Activated effector memory CD4-positive, alpha-beta T cell treated with Interleukin-2 at 50 U/mL for 16 hours (primary cell): Measurements from ENCODE around the gene RBMS3.
"Not testable (repeated sequence)": the region's sequence is repeated elsewhere in the genome, so short reads cannot be mapped to it uniquely, and the experiment has no call there.

Source experiments
- DNase-seq: peaks from one replicate; pipeline ENCODE4 v3.0.0-alpha.2; 2020

The RBMS3 gene

GRCh38 chr3:29280404-29281093 lies at the start of gene RBMS3:
Gene RBMS3, plus strand, starts transcription at chr3:29281071.
- DNase-seq = no peak

- DNase-seq = not testable (repeated sequence)
Measured at GRCh38 chr3:29233126-29233525, 47.7 kb upstream of the RBMS3 start.

- no peak for DNase-seq
Measured at GRCh38 chr3:29236146-29236840, 44.6 kb upstream of the RBMS3 start.

- no peak for DNase-seq
Measured at GRCh38 chr3:29239376-29239775, 41.5 kb upstream of the RBMS3 start.

DNA sequence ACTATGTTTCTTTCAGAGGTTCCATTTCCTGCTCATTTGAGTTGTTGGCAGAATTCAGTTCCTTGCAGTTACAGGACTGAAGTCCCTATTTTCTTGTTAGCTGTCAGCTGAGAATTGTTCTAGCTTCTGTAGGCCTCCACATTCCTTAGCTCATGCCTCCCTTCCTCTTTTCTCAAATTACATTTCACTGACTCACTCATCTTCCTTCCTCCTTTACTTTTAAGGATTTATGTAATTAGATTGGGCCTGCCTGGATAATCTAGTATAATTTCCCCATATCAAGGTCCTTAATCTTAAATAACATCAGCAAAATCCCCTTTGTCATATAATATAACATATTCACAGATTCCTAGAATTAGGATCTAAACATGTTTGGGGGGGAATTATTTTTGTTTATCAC lies 40.6 kb upstream of the RBMS3 start:
- no peak for DNase-seq

DNA sequence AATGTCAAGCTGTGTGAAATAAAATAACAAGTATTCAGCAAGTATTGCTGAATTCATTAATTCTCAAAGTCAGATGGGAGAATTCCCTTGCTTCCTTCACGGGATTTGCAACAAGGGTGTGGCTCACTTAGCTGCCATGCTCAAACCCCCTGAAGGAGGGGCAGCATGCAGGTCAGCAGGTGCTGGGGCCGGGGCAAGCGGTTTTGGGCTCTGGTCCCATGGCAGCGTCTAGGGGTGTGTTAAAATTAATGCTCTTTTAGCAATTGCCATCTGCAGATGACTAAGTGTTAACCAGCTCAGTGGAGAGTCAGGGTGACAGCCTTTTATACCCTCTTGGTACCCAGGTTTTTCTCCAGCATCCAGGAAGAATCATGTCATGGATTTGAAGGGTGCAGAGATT lies 40.0 kb upstream of the RBMS3 start:
- DNase-seq = no peak

- DNase-seq = no peak
Measured at GRCh38 chr3:29241855-29242254, 39.0 kb upstream of the RBMS3 start.

- no peak for DNase-seq
Measured at GRCh38 chr3:29242296-29242695, 38.6 kb upstream of the RBMS3 start.

GRCh38 chr3:29245441-29245840 lies 35.4 kb upstream of the RBMS3 start:
- DNase-seq = no peak

- DNase-seq = no peak
Measured at GRCh38 chr3:29247088-29247745, 33.7 kb upstream of the RBMS3 start.

- DNase-seq = no peak
Measured at GRCh38 chr3:29249829-29250345, 31.0 kb upstream of the RBMS3 start.

DNA sequence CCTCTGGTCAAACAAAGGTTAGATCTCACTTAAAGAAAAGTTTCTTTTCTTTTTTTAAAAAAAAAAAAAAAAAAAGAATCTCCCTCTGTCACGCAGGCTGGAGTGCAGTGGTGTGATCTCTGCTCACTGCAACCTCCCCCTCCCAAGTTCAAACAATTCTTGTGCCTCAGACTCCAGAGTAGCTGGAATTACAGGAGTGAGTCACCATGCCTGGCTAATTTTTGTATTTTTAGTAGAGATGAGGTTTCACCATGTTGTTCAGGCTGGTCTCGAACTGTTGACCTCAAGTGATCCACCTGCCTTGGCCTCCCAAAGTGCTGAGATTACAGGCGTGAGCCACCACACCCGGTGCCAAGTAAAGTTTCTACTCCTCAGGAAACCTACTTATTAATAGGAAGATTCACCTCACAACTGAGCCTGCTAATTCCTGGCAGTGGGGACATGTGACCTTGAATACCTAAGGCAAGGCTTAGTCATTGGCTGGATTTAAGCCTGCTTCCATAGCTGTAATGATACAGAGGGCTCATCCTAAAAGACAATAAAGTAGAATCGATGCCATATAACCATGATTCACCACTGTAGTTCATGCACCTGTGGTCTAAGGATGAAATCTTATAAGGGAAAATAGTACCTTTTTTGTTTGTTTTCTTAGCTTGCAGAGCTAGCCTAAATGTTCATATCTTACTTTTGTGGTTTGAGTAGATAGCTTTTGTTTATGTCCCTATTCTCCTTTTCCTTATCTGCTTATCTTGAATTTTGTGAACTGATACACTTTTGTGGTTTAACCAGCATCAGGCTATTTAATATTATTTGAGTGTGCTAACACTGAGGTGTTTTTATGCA lies 24.8 kb upstream of the RBMS3 start:
- DNase-seq = no peak

DNA sequence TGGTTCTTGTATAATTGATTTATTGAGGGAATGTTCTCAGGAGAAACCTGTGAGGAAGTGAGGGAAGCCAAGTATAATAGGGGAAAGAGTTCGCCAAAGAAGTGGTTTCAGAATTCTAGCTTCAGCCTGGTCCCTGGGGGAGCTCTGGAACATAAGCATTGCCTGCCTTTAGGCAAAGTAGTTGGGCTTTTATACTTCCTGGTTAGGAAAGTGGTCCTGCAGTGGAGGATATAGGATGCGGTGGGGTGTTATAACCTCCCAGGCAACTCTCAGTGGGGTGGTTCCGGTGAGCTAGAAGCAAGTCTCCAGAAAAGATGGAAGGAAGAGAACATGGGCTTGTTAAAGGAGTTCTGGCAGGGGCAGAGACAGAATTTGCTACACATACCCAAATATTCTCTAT lies 22.7 kb upstream of the RBMS3 start:
- no peak for DNase-seq

DNA sequence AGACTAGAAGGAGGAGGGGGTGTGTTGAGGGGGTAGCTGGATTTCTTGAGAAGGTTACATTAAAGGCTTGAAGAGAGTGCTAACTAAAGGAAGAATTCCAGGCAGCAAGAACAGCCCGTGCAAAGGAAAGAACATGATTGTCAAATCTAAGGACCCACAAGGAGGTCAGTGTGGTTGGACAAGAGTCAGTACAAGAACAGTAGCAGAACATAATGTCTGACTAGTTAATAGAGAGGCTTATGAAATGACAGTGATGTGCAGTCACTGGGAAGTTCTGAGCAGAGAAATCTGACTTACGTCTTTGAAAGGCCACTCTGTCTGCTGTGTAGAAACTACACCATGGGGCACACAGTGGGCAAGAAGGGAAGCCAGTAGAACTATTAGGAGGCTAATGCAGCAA lies 19.8 kb upstream of the RBMS3 start:
- DNase-seq = no peak

DNA sequence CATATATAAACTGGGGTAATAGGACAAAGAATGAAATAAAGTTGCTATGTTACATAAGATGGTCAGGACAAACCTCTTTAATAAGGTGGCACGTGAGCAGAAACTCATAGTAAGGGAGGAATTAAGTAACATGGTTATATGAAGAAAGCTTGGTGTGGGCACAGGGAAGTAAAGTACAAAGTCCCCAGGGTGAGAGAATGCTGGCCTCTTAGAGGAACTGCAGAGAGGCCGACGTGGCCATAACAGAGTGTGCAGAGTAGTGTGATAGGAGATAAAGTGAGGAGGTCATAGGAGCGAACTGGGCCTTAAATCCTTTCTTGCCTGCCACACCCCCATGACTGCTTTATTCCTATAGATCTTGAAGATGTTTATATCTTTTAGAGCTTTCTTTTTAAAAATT lies 17.4 kb upstream of the RBMS3 start:
- DNase-seq = no peak

- no peak for DNase-seq
Measured at GRCh38 chr3:29265509-29266072, 15.3 kb upstream of the RBMS3 start.

GRCh38 chr3:29267226-29267625 lies 13.6 kb upstream of the RBMS3 start:
- DNase-seq = no peak

DNA sequence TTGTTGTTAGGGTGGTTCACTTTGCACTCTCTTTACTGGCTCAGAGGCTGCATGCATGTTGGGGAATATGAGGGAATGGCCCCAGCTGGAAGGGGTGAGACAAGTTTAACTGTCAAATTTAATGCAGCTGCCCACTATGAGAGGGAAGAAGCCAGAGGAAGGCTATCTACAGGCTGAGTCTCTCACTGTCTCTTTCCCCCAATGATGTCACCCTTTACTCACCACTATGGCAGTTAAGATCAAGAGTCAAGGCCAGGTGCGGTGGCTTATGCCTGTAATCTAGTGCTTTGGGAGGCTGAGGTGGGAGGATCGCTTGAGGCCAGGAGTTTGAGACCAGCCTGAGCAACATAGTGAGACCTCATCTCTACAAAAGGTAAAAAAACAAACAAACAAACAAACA lies 12.2 kb upstream of the RBMS3 start:
- DNase-seq = no peak

DNA sequence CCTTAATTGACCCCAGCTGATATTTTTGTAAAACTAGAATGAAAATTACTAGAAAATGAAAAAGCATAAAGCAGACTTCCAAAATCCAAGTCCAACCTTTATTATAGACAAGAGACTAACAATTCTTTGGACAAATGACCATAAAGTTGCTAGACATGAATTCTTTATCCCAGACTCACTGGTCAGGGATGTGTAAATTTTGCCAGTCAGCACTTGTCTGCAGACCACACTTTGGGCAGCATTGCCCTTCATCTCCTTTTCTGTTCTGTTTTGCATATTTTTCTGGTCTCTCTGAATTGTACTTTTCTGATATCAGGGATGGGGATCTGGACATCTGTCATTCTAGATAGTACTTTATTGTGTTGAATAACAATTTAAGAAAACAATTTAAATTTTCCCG lies 10.1 kb upstream of the RBMS3 start:
- no peak for DNase-seq

GRCh38 chr3:29271475-29271874 lies 9.4 kb upstream of the RBMS3 start:
- no peak for DNase-seq

- no peak for DNase-seq
Measured at GRCh38 chr3:29274667-29275066, 6.2 kb upstream of the RBMS3 start.

GRCh38 chr3:29275309-29275708 lies 5.6 kb upstream of the RBMS3 start:
- DNase-seq = no peak

- no peak for DNase-seq
Measured at GRCh38 chr3:29277249-29277648, 3.6 kb upstream of the RBMS3 start.
